Liver (tissue), 3 donors: ENCODE results near the gene VPS13C.

ENCODE experiments used
- TAF1 ChIP-seq: conservative IDR thresholded peaks from 2 replicates; pipeline ENCODE4 v1.6.1; 2016; ENCODE audit warnings: antibody characterized with exemption, mild to moderate bottlenecking
- TF ChIP-seq, protein P1 (sequence below): IDR thresholded peaks from 2 replicates; pipeline ENCODE4 v1.6.1; 2016; ENCODE audit warnings: antibody characterized with exemption
- TF ChIP-seq, protein P2 (sequence below): fragments of 150-350 bp; IDR thresholded peaks from 2 replicates; pipeline ENCODE4 v1.5.1; 2017; ENCODE audit warnings: improper control_type of control experiment, low read depth, low read length; ENCODE audit not compliant: missing input control
- donor health status: healthy.
- donor health status: healthy.

DNA sequence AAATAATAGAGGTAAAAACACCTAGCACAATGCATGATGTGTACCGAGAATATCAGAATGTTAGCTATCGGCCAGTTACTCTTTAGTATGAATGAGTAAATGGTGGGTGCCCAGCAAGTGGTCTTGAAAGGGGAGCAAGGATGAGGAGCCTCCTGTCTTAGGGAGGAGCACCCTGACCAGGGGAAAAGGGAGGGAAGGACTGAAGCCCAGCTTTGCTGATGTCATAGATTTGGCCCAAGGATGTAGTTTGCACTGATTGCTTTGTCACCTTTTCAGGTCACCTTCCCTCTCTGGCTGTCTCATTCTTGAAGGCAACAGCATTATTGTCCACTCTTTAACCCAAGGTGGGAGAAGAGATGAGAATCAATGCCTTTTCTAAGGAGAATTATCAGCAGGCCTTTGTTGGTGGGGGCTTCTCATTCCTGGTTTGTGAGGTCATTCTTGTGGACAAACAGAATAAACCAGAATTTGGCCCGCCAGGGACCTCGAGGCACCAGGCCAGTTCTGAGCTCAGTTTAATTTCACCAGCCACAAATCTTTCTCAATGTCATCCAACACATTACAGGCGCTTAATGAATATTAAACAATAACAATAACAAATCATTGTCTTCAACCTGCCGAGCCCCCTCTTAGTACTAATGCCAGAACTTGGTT lies 231.3 kb downstream of the VPS13C start:
- TF ChIP-seq, protein P1, sequence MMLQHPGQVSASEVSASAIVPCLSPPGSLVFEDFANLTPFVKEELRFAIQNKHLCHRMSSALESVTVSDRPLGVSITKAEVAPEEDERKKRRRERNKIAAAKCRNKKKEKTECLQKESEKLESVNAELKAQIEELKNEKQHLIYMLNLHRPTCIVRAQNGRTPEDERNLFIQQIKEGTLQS = no peak
- TF ChIP-seq, protein P2, sequence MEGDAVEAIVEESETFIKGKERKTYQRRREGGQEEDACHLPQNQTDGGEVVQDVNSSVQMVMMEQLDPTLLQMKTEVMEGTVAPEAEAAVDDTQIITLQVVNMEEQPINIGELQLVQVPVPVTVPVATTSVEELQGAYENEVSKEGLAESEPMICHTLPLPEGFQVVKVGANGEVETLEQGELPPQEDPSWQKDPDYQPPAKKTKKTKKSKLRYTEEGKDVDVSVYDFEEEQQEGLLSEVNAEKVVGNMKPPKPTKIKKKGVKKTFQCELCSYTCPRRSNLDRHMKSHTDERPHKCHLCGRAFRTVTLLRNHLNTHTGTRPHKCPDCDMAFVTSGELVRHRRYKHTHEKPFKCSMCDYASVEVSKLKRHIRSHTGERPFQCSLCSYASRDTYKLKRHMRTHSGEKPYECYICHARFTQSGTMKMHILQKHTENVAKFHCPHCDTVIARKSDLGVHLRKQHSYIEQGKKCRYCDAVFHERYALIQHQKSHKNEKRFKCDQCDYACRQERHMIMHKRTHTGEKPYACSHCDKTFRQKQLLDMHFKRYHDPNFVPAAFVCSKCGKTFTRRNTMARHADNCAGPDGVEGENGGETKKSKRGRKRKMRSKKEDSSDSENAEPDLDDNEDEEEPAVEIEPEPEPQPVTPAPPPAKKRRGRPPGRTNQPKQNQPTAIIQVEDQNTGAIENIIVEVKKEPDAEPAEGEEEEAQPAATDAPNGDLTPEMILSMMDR = no peak
- no peak for TF ChIP-seq TAF1
